Panc1 (cell line): Measurements from ENCODE around the gene IL1A. TPM values are rescaled to one million over a fixed set of nuclear protein-coding genes. Genes with fewer than 3 reads are reported as not detected.

Experiments used
- ATAC-seq: fragments of 200-7000 bp; cut with Tn5 transposase; 2 replicates; pipeline ENCODE4 v1.9.1; 2020; ENCODE audit warnings: mild to moderate bottlenecking, moderate library complexity
- BruUV-seq: library from RNA; stranded (reverse); fragments of 400-500 nt; replicated peaks from 2 replicates; lab custom pipeline; 2021; lab: Mats Ljungman, UMichigan
- CTCF ChIA-PET: fragments of 300-600 bp; sonication (Branson Sonifier 250); formaldehyde crosslinking; loops from one replicate; lab custom pipeline; 2022; ENCODE audit warnings: antibody characterized with exemption; lab: Charles Lee
- POLR2A ChIA-PET: fragments of 300-600 bp; sonication (Branson Sonifier 250); formaldehyde crosslinking; loops from one replicate; lab custom pipeline; 2022; ENCODE audit warnings: antibody characterized with exemption; lab: Charles Lee
- DNase-seq: peaks from one replicate; pipeline ENCODE4 v3.0.0-alpha.2; 2010; ENCODE audit warnings: low read depth, low spot score
- H3K27ac ChIP-seq: 2 replicates; pipeline ENCODE4 v1.5.1; 2011; ENCODE audit warnings: mild to moderate bottlenecking, low read length, inconsistent platforms
- H3K27me3 ChIP-seq: fragments of 200-500 bp; sonication (Bioruptor generic); 2 replicates; pipeline ENCODE4 v1.6.0; 2014; ENCODE audit warnings: low read length, inconsistent platforms; ENCODE audit not compliant: control insufficient read depth, insufficient read depth
- H3K36me3 ChIP-seq: fragments of 200-500 bp; sonication (Bioruptor generic); 2 replicates; pipeline ENCODE4 v1.5.1; 2014; ENCODE audit warnings: inconsistent platforms, mild to moderate bottlenecking, low read length, moderate library complexity; ENCODE audit not compliant: control insufficient read depth, insufficient read depth
- H3K4me1 ChIP-seq: 2 replicates; pipeline ENCODE4 v1.5.1; 2011; ENCODE audit warnings: inconsistent platforms, mild to moderate bottlenecking, low read length, moderate library complexity; ENCODE audit not compliant: control insufficient read depth, insufficient read depth
- H3K4me3 ChIP-seq, 2 experiments: 2 replicates each; pipeline ENCODE4 v1.5.1; 2011 to 2012; ENCODE audit warnings: low read depth in 2 of 2, low read length in 2 of 2, mild to moderate bottlenecking in 2 of 2, inconsistent platforms in 1 of 2, moderate library complexity in 1 of 2
- H3K9me3 ChIP-seq: fragments of 200-500 bp; sonication (Bioruptor generic); 2 replicates; pipeline ENCODE4 v1.5.1; 2014; ENCODE audit warnings: low read depth, mild to moderate bottlenecking, inconsistent platforms, low read length, moderate library complexity; ENCODE audit not compliant: control insufficient read depth, insufficient read depth
- CTCF ChIP-seq: fragments of 450-650 bp; IDR thresholded peaks from 2 replicates; pipeline ENCODE4 v1.5.1; 2017; ENCODE audit warnings: mild to moderate bottlenecking
- POLR2AphosphoS5 ChIP-seq: IDR thresholded peaks from 2 replicates; pipeline ENCODE4 v1.6.1; 2012; ENCODE audit warnings: mild to moderate bottlenecking, low read depth, low read length, moderate library complexity
- REST ChIP-seq, 2 experiments: IDR thresholded peaks; 2 replicates each; pipeline ENCODE4 v1.6.1; 2011 to 2012; ENCODE audit warnings: low read depth in 2 of 2, control low read depth in 1 of 2, low read length in 1 of 2, mild to moderate bottlenecking in 1 of 2, moderate library complexity in 1 of 2; ENCODE audit not compliant: insufficient read depth in 1 of 2
- SIN3A ChIP-seq: IDR thresholded peaks from 2 replicates; pipeline ENCODE4 v1.6.1; 2012; ENCODE audit warnings: low read depth, mild to moderate bottlenecking, low read length, moderate library complexity, borderline replicate concordance; ENCODE audit not compliant: insufficient read depth
- TCF7L2 ChIP-seq: IDR thresholded peaks from 2 replicates; pipeline ENCODE4 v1.6.1; 2011; ENCODE audit warnings: mild to moderate bottlenecking, low read depth, low read length, inconsistent platforms
- in situ Hi-C: cut with HindIII; loops from 2 replicates; pipeline ENCODE4 v1.10.0; 2016; ENCODE audit warnings: low sequenced_read_pairs, low pct_unique_long_range_greater_than_20kb
- intact Hi-C: fragments of 100-400 bp; cut with micrococcal nuclease; formaldehyde crosslinking; loops from one replicate; pipeline ENCODE4 v1.10.0; 2022; ENCODE audit not compliant: unreplicated experiment
- total RNA-seq: library from RNA; stranded (reverse); gene quantifications from one replicate; pipeline ENCODE4 v1.2.1, GENCODE V29; 2021; ENCODE audit not compliant: unreplicated experiment

Gene IL1A
- total RNA-seq, 1 experiment from 2014 or later = not detected

- no peaks in the 10 kb centered on the region for H3K36me3 ChIP-seq
- no peak for ATAC-seq
- no peaks in the 10 kb centered on the region for H3K9me3 ChIP-seq
- ChIA-PET CTCF (interaction anchor here (1.2 kb wide), 1 partner anchor 46 kb away, joined by 5 read pairs; no protein-coding TSS in a partner anchor), POLR2A (no interaction called here)
- TF ChIP-seq REST (IDR thresholded peaks at IDR 0.05; ENCODE audit: insufficient read depth in 1 of 2, low read depth in 2 of 2, low read length in 1 of 2) (no peak), CTCF (no peak)
- no peaks in the 10 kb centered on the region for H3K27me3 ChIP-seq
- DNase-seq = no peak
- in situ Hi-C loops (no loop called here), intact Hi-C loops (no loop called here)
- no TSS peak for BruUV-seq
- no peak overlapping the region for H3K27ac ChIP-seq
- no peak overlapping the region for H3K4me3 ChIP-seq
- 0 out of 2 replicates have a peak, but pooled peaks cover under 1% of the 10 kb centered on the region for H3K4me1 ChIP-seq
Observed at GRCh38 chr2:112731479-112731878, 52.8 kb downstream of the IL1A start.

GRCh38 chr2:112730791-112731190 is 53.5 kb downstream of the IL1A start:
- no peak overlapping the region for H3K27ac ChIP-seq
- no TSS peak for BruUV-seq
- H3K9me3 ChIP-seq = no peaks in the 10 kb centered on the region
- no peak overlapping the region for H3K4me3 ChIP-seq
- peaks cover 4% of the 10 kb centered on the region; the same call in 1 of the 2 replicates for H3K4me1 ChIP-seq
- TF ChIP-seq TCF7L2 (no peak), POLR2AphosphoS5 (no peak), SIN3A (no peak), CTCF (no peak), REST (IDR thresholded peaks at IDR 0.05; ENCODE audit: insufficient read depth in 1 of 2, low read depth in 2 of 2, low read length in 1 of 2) (no peak)
- DNase-seq = no peak
- ChIA-PET POLR2A (no interaction called here), CTCF (interaction anchor here (0.7 to 1.2 kb wide), 2 partner anchors 45 to 167 kb away, joined by 5 to 8 read pairs; no protein-coding TSS in a partner anchor)
- no peaks in the 10 kb centered on the region for H3K36me3 ChIP-seq
- no peak for ATAC-seq
- intact Hi-C loops (no loop called here), in situ Hi-C loops (no loop called here)
- H3K27me3 ChIP-seq = no peaks in the 10 kb centered on the region
